GM12874 (cell line): Measurements from ENCODE around the gene RAB35.

Source experiments
- CTCF ChIP-seq: IDR thresholded peaks from 2 replicates; pipeline ENCODE4 v1.5.1; 2011; ENCODE audit warnings: low read depth, mild to moderate bottlenecking, control low read depth, low read length, moderate library complexity; ENCODE audit not compliant: insufficient read depth

RAB35 gene

GRCh38 chr12:120079411-120080400 lies 36.8 kb downstream of the RAB35 start:
- TF ChIP-seq CTCF, result no peak

DNA sequence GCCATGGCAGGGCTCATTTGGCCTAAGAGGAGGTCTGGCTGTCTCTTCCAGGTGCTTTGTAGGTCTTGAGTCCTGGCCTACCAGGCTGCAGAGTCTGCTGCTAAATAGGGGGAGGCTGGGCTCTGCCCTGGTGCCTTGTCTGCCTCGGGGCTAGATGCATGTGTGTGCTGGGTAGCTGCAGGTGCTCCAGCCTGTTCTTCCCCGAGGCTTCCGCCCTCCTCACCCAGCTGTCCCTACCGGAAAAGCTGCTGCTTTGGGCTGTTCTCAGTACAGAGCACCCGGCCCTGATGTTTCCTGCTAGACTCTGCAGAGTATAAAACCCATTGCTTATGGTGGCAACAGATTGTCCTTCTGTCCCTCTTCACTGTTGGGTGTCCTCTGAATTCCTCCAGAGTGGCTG lies 37.7 kb downstream of the RAB35 start:
- TF ChIP-seq CTCF, result no peak

DNA sequence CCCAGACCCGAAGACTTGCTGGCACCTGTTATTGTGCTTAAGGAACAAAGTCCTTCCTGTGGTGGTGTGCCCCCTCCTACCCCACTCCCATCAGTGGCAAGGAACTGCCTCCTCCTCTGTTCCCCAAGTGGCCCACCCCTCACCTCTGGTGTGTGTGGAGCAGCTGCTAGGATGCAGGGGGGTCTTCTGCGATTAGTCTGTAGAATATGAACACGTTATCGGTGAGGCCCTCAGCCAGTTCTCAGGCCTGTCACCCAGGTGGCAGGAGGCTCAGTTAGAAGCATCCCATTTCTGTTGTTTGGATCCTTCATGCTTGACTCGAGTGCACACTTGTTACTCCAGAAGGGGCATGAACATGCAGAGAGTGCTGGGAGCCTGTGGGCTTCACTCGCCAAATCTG lies 39.3 kb downstream of the RAB35 start:
- no peak for TF ChIP-seq CTCF

DNA sequence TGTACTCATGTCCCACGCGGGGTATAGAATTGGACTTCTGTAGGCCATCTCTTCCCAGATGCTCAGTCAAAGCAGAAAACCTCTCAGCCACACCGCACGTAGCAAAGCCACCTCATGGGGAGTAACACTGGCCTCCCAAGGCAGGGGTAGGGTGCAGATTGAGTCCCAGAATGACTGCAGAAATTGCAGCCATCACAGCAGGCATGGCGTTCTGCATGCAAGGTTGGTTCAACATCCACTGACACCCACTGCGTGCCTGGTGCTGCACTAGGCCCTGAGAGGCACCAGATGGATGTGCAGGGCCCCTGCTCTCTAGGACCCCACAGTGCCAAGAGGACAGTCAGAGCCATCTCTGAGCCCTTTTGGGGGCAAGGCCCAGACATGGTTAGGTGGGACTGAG lies 39.9 kb downstream of the RAB35 start:
- TF ChIP-seq CTCF, result no peak

GRCh38 chr12:120075034-120075616 lies 41.4 kb downstream of the RAB35 start:
- TF ChIP-seq CTCF, result no peak

- no peak for TF ChIP-seq CTCF
Measured at GRCh38 chr12:120072472-120073249, 43.9 kb downstream of the RAB35 start.

DNA sequence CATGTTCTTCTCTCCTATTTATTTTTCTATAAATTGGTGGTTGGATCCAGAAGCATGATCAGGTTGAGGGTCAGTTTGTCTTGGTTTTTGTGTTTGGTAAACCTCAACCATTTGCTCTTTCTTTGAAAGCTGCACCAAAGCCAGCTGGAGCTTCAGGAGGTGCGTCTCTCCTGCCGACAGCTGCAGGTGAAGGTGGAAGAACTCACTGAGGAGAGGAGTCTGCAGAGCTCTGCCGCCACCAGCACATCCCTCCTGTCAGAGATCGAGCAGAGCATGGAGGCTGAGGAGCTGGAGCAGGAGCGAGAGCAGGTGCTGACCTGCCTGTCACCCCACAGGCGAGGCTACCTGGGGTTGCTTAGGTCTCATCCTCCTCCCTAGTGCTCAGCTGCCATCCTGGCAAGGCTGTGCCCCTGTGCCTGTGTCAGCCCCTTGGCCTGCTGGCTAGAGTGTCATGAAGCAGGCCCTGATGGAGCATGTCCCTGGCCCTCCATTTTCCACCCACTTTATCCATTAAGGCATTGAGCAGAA lies 45.0 kb downstream of the RAB35 start:
- TF ChIP-seq CTCF, result no peak
